Thymus (tissue), 14 donors: Measurements from ENCODE around the gene MBNL2. TPM values are rescaled to one million over a fixed set of nuclear protein-coding genes. Genes with fewer than 3 reads are reported as not detected.
A peak's percentile ranks its signal among the peaks of the same experiment; 100 is the strongest.

Experiments used
- DNase-seq, 9 donors: peaks; one replicate each; pipeline ENCODE4 v3.0.0-alpha.2; 2013; ENCODE audit warnings: low spot score in 9 of 9, low read depth in 6 of 9, missing footprints in 1 of 9
- H3K27ac ChIP-seq, 2 donors: one replicate each; pipeline ENCODE4 v1.5.1; 2013; ENCODE audit warnings: control low read depth in 1 of 2, low read depth in 1 of 2, low read length in 1 of 2, mild to moderate bottlenecking in 1 of 2, moderate library complexity in 1 of 2
- H3K27me3 ChIP-seq, 2 donors: one replicate each; pipeline ENCODE4 v1.5.1; 2013; ENCODE audit warnings: low read length in 1 of 2; ENCODE audit not compliant: control insufficient read depth in 2 of 2, insufficient read depth in 1 of 2
- H3K36me3 ChIP-seq, 2 donors: one replicate each; pipeline ENCODE4 v1.5.1; 2013; ENCODE audit warnings: low read length in 1 of 2, mild to moderate bottlenecking in 1 of 2, moderate library complexity in 1 of 2; ENCODE audit not compliant: control insufficient read depth in 2 of 2, insufficient read depth in 2 of 2
- H3K4me1 ChIP-seq, 2 donors: one replicate each; pipeline ENCODE4 v1.5.1; 2013; ENCODE audit warnings: low read length in 2 of 2; ENCODE audit not compliant: control insufficient read depth in 2 of 2, insufficient read depth in 2 of 2
- H3K4me3 ChIP-seq, 2 donors: one replicate each; pipeline ENCODE4 v1.5.1; 2013; ENCODE audit warnings: low read length in 2 of 2, control low read depth in 1 of 2, mild to moderate bottlenecking in 1 of 2
- H3K9me3 ChIP-seq, 2 donors: one replicate each; pipeline ENCODE4 v1.5.1; 2013; ENCODE audit warnings: low read length in 1 of 2, mild to moderate bottlenecking in 1 of 2; ENCODE audit not compliant: control insufficient read depth in 2 of 2, insufficient read depth in 1 of 2
- WGBS: extraction: QIAGEN DNeasy Blood & Tissue Kit; methylation state at CpG from one replicate; pipeline ENCODE4 v1.1.7; 2013; 5-methylcytosine and 5-hydroxymethylcytosine counted together
- long read RNA-seq, 10 donors: transcript quantifications; one replicate each; lab custom pipeline, GENCODE V29; 2026
- polyA plus RNA-seq: library from polyadenylated mRNA; stranded (reverse); fragments of 200-250 nt; gene quantifications from one replicate; pipeline ENCODE4 v1.2.3, GENCODE V29; 2013
- total RNA-seq: library from RNA; stranded (reverse); fragments of 120-200 nt; gene quantifications from one replicate; pipeline ENCODE4 v1.2.4, GENCODE V29; 2013
- donor health status: healthy.

The MBNL2 gene
- total RNA-seq: 27.1 TPM
- 22.7 TPM for polyA plus RNA-seq
- long read RNA-seq, donor 1: 0 reads
- long read RNA-seq, donor 2: 0 reads
- long read RNA-seq, donor 3, full-length matches to known transcripts: 1 of 8 reads
- long read RNA-seq, donor 3, partial matches to known transcripts: 7 of 8 reads
- long read RNA-seq, donor 3, other reads (novel, unspliced or antisense): 0 of 8 reads
- long read RNA-seq, donor 4, full-length matches to known transcripts: 2 of 2 reads
- long read RNA-seq, donor 4, partial matches to known transcripts: 0 of 2 reads
- long read RNA-seq, donor 4, other reads (novel, unspliced or antisense): 0 of 2 reads
- long read RNA-seq, donor 5, full-length matches to known transcripts: 2 of 76 reads
- long read RNA-seq, donor 5, partial matches to known transcripts: 74 of 76 reads
- long read RNA-seq, donor 5, other reads (novel, unspliced or antisense): 0 of 76 reads
- long read RNA-seq, donor 6, full-length matches to known transcripts: 3 of 3 reads
- long read RNA-seq, donor 6, partial matches to known transcripts: 0 of 3 reads
- long read RNA-seq, donor 6, other reads (novel, unspliced or antisense): 0 of 3 reads
- long read RNA-seq, donor 7, full-length matches to known transcripts: 4 of 11 reads
- long read RNA-seq, donor 7, partial matches to known transcripts: 7 of 11 reads
- long read RNA-seq, donor 7, other reads (novel, unspliced or antisense): 0 of 11 reads
- long read RNA-seq, donor 8: 0 reads
- long read RNA-seq, donor 9, full-length matches to known transcripts: 3 of 8 reads
- long read RNA-seq, donor 9, partial matches to known transcripts: 5 of 8 reads
- long read RNA-seq, donor 9, other reads (novel, unspliced or antisense): 0 of 8 reads
- long read RNA-seq, donor 10, full-length matches to known transcripts: 2 of 2 reads
- long read RNA-seq, donor 10, partial matches to known transcripts: 0 of 2 reads
- long read RNA-seq, donor 10, other reads (novel, unspliced or antisense): 0 of 2 reads

- Histone ChIP-seq H3K36me3 (no peaks in the 10 kb centered on the region), H3K27ac (peak within 1 kb of the TSS; percentile 82 to 83), H3K9me3 (no peaks in the 10 kb centered on the region), H3K4me3 (peak within 1 kb of the TSS; percentile 60 to 63), H3K27me3 (no peaks in the 10 kb centered on the region), H3K4me1 (peaks cover 16 to 32% of the 10 kb centered on the region in 2 donors)
- 11% methylated on average over 15 of the region's 15 CpGs for WGBS
- peak; percentile 62 to 92 (median 80) for DNase-seq
Measured at GRCh38 chr13:97221989-97222700, at the start of gene MBNL2. Gene MBNL2 (plus strand): TSS chr13:97222333. CDS start chr13:97276236, 53,903 bp downstream.

- H3K27ac ChIP-seq: no peak overlapping the region
- H3K27me3 ChIP-seq: no peaks in the 10 kb centered on the region
- H3K9me3 ChIP-seq: no peaks in the 10 kb centered on the region
- DNase-seq: no peak
- H3K36me3 ChIP-seq: no peaks in the 10 kb centered on the region
- no peaks in the 10 kb centered on the region for H3K4me1 ChIP-seq
- H3K4me3 ChIP-seq: no peak overlapping the region
Measured at GRCh38 chr13:97174638-97175037, 47.5 kb upstream of the MBNL2 start.

GRCh38 chr13:97175041-97175440 lies 47.1 kb upstream of the MBNL2 start:
- 91% methylated on average over 4 of the region's 4 CpGs for WGBS
- DNase-seq: no peak
- Histone ChIP-seq H3K27ac (no peak overlapping the region), H3K9me3 (no peaks in the 10 kb centered on the region), H3K27me3 (no peaks in the 10 kb centered on the region), H3K4me3 (no peak overlapping the region), H3K4me1 (no peaks in the 10 kb centered on the region), H3K36me3 (no peaks in the 10 kb centered on the region)

- H3K36me3 ChIP-seq: no peaks in the 10 kb centered on the region
- no peaks in the 10 kb centered on the region for H3K4me1 ChIP-seq
- no peak for DNase-seq
- no peak overlapping the region for H3K27ac ChIP-seq
- H3K9me3 ChIP-seq: no peaks in the 10 kb centered on the region
- no peaks in the 10 kb centered on the region for H3K27me3 ChIP-seq
- WGBS: 97% methylated on average over 2 of the region's 2 CpGs
- H3K4me3 ChIP-seq: no peak overlapping the region
Measured at GRCh38 chr13:97179501-97179900, 42.6 kb upstream of the MBNL2 start.

- WGBS: 81% methylated on average over 6 of the region's 6 CpGs
Measured at GRCh38 chr13:97182111-97182890, 39.8 kb upstream of the MBNL2 start.

GRCh38 chr13:97185291-97185690 lies 36.8 kb upstream of the MBNL2 start:
- Histone ChIP-seq H3K27ac (no peak overlapping the region), H3K9me3 (no peaks in the 10 kb centered on the region), H3K27me3 (no peaks in the 10 kb centered on the region), H3K36me3 (no peaks in the 10 kb centered on the region), H3K4me1 (peaks cover 0 to 9% of the 10 kb centered on the region in 2 donors), H3K4me3 (no peak overlapping the region)
- DNase-seq: no peak
- WGBS: 96% methylated on average over 3 of the region's 3 CpGs

More at GRCh38 chr13:97182111-97182890, 39.8 kb upstream of the MBNL2 start:
- no peak for DNase-seq
- Histone ChIP-seq H3K4me1 (no peaks in the 10 kb centered on the region), H3K9me3 (no peaks in the 10 kb centered on the region), H3K36me3 (no peaks in the 10 kb centered on the region), H3K4me3 (no peak overlapping the region), H3K27ac (no peak overlapping the region), H3K27me3 (no peaks in the 10 kb centered on the region)

- Histone ChIP-seq H3K27ac (no peak overlapping the region), H3K9me3 (no peaks in the 10 kb centered on the region), H3K27me3 (no peaks in the 10 kb centered on the region), H3K36me3 (no peaks in the 10 kb centered on the region), H3K4me1 (peaks cover 0 to 9% of the 10 kb centered on the region in 2 donors), H3K4me3 (no peak overlapping the region)
- no peak for DNase-seq
- 98% methylated on average over 3 of the region's 3 CpGs for WGBS
Measured at GRCh38 chr13:97185751-97186150, 36.4 kb upstream of the MBNL2 start.

- Histone ChIP-seq H3K9me3 (peaks cover 0 to 2% of the 10 kb centered on the region in 2 donors), H3K4me3 (no peak overlapping the region), H3K4me1 (peaks cover 9% of the 10 kb centered on the region in 2 donors), H3K27ac (no peak overlapping the region), H3K27me3 (no peaks in the 10 kb centered on the region), H3K36me3 (no peaks in the 10 kb centered on the region)
- 43% methylated on average over 8 of the region's 8 CpGs for WGBS
- peak in 1 of 9 donors; percentile 39 for DNase-seq
Measured at GRCh38 chr13:97188207-97188606, 33.9 kb upstream of the MBNL2 start.
